GM19397 (cell line): ENCODE data around the gene CARD9.
"Not testable (repeated sequence)": the region's sequence is repeated elsewhere in the genome, so short reads cannot be mapped to it uniquely, and the experiment has no call there.

Experiments
- ATAC-seq: cut with Tn5 transposase; IDR thresholded peaks from one replicate; pipeline ENCODE4 v1.9.1; 2021; ENCODE audit warnings: mild to moderate bottlenecking, moderate library complexity; ENCODE audit not compliant: unreplicated experiment

The CARD9 gene

GRCh38 chr9:136373300-136374182 is at the start of gene CARD9:
Gene CARD9 (minus strand): TSS chr9:136373669. CDS start chr9:136372078, 1,591 bp downstream.
- ATAC-seq: no peak

GRCh38 chr9:136422876-136423275 is 49.4 kb upstream of the CARD9 start:
- no peak for ATAC-seq

GRCh38 chr9:136421791-136422190 is 48.3 kb upstream of the CARD9 start:
- ATAC-seq: no peak

GRCh38 chr9:136419092-136419420 is 45.6 kb upstream of the CARD9 start:
- ATAC-seq: no peak

- no peak for ATAC-seq
These were observed 45.0 kb upstream of the CARD9 start for GRCh38 chr9:136418182-136419091.

GRCh38 chr9:136416914-136417313 is 43.4 kb upstream of the CARD9 start:
- ATAC-seq: no peak

GRCh38 chr9:136416427-136416826 is 43.0 kb upstream of the CARD9 start:
- ATAC-seq: no peak

GRCh38 chr9:136412962-136413361 is 39.5 kb upstream of the CARD9 start:
- ATAC-seq: no peak

- ATAC-seq: no peak
These were observed 37.9 kb upstream of the CARD9 start for GRCh38 chr9:136411378-136411777.

- peak; percentile 78 for ATAC-seq
These were observed 37.2 kb upstream of the CARD9 start, which contains the start of the genes ENTR1 and PMPCA for GRCh38 chr9:136410500-136411287. Gene ENTR1 (minus strand): TSS chr9:136410614. CDS start chr9:136410397, 217 bp downstream. Gene PMPCA (plus strand): TSS chr9:136410658. CDS start chr9:136410669, 11 bp downstream.

GRCh38 chr9:136409557-136410455 is 36.3 kb upstream of the CARD9 start:
- peak; percentile 18 for ATAC-seq

GRCh38 chr9:136407911-136408310 is 34.4 kb upstream of the CARD9 start:
- ATAC-seq: no peak

- ATAC-seq: not testable (repeated sequence)
These were observed 33.6 kb upstream of the CARD9 start for GRCh38 chr9:136407061-136407460.

- not testable (repeated sequence) for ATAC-seq
These were observed 32.4 kb upstream of the CARD9 start for GRCh38 chr9:136405904-136406303.

- ATAC-seq: no peak
These were observed 32.0 kb upstream of the CARD9 start for GRCh38 chr9:136405481-136405880.

GRCh38 chr9:136404801-136405136 is 31.3 kb upstream of the CARD9 start:
- no peak for ATAC-seq

GRCh38 chr9:136403915-136404800 is 30.7 kb upstream of the CARD9 start:
- ATAC-seq: no peak

- ATAC-seq: no peak
These were observed 30.1 kb upstream of the CARD9 start for GRCh38 chr9:136403538-136403914.

GRCh38 chr9:136402067-136402466 is 28.6 kb upstream of the CARD9 start:
- ATAC-seq: no peak
